AG04449 (cell line): ENCODE results near the gene ZNF680.

ENCODE experiments used
- CTCF ChIA-PET: fragments of 350-600 bp; formaldehyde crosslinking; extraction: SDS; loops from one replicate; lab custom pipeline; 2021; ENCODE audit warnings: antibody characterized with exemption; lab: Yijun Ruan, JAX
- POLR2A ChIA-PET: fragments of 400-600, 350-600 bp; formaldehyde crosslinking; extraction: SDS; loops from one replicate; lab custom pipeline; 2020; ENCODE audit warnings: antibody characterized with exemption, inconsistent platforms; lab: Yijun Ruan, JAX
- DNase-seq: peaks from one replicate; pipeline ENCODE4 v3.0.0-alpha.2; 2010; ENCODE audit warnings: low read depth, low spot score
- H3K4me3 ChIP-seq: 2 replicates; pipeline ENCODE4 v1.5.1; 2011; ENCODE audit warnings: low read depth, mild to moderate bottlenecking, control low read depth, low read length
- CTCF ChIP-seq: IDR thresholded peaks from one replicate; pipeline ENCODE4 v1.5.1; 2011; ENCODE audit warnings: mild to moderate bottlenecking, moderate library complexity, low read length, control low read depth, inconsistent platforms; ENCODE audit not compliant: insufficient read depth; ENCODE audit errors: missing control alignments

Gene ZNF680

DNA sequence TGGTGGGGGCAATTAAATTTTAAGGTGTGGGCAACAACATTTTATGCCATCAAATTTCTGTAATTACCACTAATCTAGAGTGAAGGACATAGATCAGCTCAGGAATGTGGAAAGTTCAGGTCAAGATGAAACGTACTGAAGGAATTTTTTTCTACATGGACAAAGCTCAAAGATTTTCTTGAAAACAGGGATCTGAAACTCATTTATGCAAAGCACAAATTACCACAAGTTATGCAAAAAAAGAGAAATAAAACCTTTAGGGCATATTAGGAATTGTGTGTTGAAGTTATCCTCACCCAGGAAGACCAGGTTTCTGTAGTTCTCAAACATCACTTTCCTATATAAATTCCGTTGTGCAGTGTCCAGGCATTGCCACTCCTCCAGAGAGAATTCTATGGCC, 18.9 kb downstream of the ZNF680 start:
- ChIA-PET POLR2A (no interaction called here), CTCF (no interaction called here)
- no peak for DNase-seq
- no peak for TF ChIP-seq CTCF
- no peak overlapping the region for H3K4me3 ChIP-seq

DNA sequence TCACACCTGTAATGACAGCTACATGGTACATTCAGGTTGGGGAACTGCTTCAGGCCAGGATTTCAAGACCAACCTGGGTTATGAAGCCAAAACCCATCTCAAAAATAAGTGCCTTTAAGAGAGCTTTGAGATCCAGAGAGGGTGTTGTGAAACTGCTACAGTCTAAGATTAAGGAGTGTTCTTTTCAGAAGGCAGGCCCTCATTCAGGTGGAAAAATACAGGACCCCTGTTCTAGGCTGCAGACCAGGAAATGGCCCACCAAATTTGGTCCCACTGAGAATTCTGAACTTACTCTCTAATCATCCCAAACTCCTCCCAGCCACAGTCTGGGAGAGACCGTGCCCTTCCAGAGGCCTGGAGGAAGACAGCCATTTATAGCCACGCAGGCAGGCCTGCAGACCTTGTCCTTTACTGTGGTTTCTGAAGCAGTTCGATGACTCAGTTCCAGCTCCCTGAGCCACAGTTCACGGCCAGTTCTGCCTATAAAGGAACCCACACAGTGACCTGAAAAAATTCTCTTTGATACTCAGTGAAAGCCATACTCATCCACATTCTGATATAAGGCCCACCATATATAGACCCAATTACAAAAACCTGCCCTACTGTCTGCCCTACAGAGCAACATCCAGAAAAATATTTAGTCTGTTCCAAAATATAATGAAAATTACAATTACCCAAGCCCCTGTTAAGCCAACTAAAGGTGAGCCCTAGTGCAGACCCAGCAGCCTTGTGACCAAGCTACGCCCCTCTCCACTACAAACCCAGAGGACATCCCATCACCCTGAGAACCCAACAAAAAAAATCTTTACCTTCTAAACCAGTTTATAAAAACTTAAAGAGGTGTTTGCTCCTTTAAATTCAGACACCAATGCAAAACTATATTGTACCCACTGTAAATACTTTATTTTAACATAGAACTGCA, 21.2 kb downstream of the ZNF680 start:
- DNase-seq, result peak; percentile 16
- POLR2A ChIA-PET, result no interaction called here
- TF ChIP-seq CTCF, result no peak
- CTCF ChIA-PET, result no interaction called here
- H3K4me3 ChIP-seq, result no peak overlapping the region

- POLR2A ChIA-PET, result no interaction called here
- TF ChIP-seq CTCF, result no peak
- no peak for DNase-seq
- no peak overlapping the region for H3K4me3 ChIP-seq
- CTCF ChIA-PET, result no interaction called here
These were observed 29.1 kb downstream of the ZNF680 start for GRCh38 chr7:64533756-64534155.

GRCh38 chr7:64528770-64529169, 34.1 kb downstream of the ZNF680 start:
- TF ChIP-seq CTCF, result no peak
- POLR2A ChIA-PET, result no interaction called here
- no peak overlapping the region for H3K4me3 ChIP-seq
- no peak for DNase-seq
- CTCF ChIA-PET, result no interaction called here

DNA sequence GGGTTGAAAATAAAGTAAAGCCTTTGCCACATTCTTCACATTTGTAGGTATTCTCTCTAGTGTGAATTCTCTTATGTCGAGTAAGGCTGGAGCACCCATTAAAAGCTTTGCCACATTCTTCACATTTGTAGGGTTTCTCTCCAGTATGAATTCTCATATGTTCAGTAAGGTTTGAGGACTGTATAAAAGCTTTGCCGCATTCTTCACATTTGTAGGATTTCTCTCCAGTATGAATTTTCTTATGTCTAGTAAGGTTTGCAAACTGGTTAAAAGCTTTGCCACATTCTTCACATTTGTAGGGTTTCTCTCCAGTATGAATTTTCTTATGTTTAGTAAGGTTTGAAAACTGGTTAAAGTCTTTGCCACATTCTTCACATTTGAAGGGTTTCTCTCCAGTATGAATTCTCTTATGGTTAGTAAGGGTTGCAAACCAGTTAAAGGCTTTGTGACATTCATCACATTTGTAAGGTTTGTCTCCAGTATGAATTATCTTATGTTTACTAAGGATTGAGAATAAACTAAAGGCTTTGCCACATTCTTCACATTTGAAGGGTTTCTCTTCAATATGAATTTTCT, 41.4 kb downstream of the ZNF680 start:
- no peak for DNase-seq
- ChIA-PET POLR2A (no interaction called here), CTCF (no interaction called here)
- TF ChIP-seq CTCF, result no peak
- H3K4me3 ChIP-seq, result no peak overlapping the region

GRCh38 chr7:64516451-64516850, 46.4 kb downstream of the ZNF680 start:
- no peak for DNase-seq
- POLR2A ChIA-PET, result no interaction called here

More at GRCh38 chr7:64516451-64516850, 46.4 kb downstream of the ZNF680 start:
- H3K4me3 ChIP-seq, result no peak overlapping the region
- no peak for TF ChIP-seq CTCF
- CTCF ChIA-PET, result no interaction called here
